AG10803 (cell line): ENCODE measurements around the gene KCNH5.

Experiments used
- DNase-seq: peaks from one replicate; pipeline ENCODE4 v3.0.0; 2010; ENCODE audit warnings: low read depth
- H3K4me3 ChIP-seq: 2 replicates; pipeline ENCODE4 v1.5.1; 2011; ENCODE audit warnings: mild to moderate bottlenecking, low read length, control low read depth
- CTCF ChIP-seq: conservative IDR thresholded peaks from 2 replicates; pipeline ENCODE4 v1.5.1; 2011; ENCODE audit warnings: mild to moderate bottlenecking, low read length, control low read depth, inconsistent platforms

KCNH5 gene

DNA sequence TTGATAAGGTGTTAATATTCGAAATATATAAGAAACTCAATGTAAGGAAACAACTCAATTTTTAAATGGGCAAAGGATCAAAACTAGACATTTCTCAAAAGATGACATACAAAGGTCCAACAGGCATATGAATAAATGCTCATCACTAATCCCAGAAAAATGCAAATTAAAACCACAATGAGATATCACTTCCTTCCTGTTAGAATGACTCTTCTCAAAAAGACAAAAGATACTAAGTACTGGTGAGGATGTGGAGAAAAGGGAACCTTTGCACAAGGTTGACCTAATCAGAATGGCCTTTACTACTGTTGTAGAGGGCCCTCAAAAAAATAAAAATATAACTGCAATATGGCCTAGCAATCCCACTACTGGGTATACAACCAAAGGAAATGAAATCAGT is 383.4 kb downstream of the KCNH5 start:
- no peak for TF ChIP-seq CTCF
- no peak overlapping the region for H3K4me3 ChIP-seq
- no peak for DNase-seq

DNA sequence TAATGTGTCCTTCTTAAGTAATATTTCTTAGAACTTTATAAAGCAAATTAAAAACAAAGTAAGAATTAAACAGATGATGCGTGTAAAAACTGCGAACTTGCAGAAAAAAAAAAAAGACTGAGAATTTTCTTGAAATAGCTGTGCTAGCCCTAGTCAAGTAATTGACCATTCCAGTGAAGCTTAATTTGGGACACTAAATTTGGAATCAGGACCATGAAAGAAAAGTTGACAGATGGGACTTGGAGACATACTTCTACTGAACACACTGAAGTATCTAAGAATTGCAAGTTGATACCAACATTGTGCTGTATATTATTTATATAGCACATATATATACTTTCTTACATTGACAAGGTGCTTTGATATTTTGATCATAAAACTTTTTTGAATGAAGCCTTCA is 386.6 kb downstream of the KCNH5 start:
- no peak for TF ChIP-seq CTCF
- DNase-seq = no peak
- H3K4me3 ChIP-seq = no peak overlapping the region

DNA sequence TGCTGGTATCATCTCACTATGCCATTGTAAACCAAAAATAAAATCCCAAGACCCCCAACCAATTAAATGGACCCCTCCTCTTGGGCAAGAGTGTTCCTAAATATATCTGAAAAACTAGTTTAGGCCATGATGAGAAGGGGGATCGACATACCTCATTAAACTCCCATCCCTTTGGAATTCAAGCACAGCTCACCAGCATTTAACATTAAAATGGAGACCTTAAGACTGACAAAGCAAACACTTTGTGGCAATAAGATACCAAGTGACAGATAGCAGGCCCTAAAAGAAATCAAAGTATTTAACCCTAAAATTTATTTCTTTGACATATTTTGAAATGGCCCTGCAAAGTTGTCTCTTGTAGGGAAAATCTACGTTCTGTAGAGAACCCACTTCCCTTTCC is 387.9 kb downstream of the KCNH5 start:
- no peak for TF ChIP-seq CTCF
- DNase-seq = no peak
- H3K4me3 ChIP-seq = no peak overlapping the region

GRCh38 chr14:62655166-62655565 is 390.1 kb downstream of the KCNH5 start:
- TF ChIP-seq CTCF = no peak
- DNase-seq = no peak

DNA sequence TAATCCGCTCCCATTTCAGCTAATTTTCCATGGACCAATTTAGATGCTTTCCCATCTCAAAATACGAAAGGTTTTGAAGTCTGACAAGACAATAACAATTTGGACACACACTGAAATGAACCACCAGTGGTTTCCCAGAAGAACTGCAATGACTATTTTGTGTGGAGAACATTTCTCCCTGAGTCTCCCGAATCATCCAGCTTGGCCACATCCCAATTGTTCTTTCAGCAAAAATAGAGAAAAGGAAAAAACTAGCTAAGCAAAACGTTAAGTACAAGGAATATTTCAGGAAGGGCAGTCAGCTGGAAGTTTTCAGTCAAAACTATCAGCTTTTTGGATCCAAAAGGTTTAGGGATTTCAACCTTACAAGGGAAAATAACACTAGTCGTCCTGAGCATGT is 390.6 kb downstream of the KCNH5 start:
- DNase-seq = no peak
- H3K4me3 ChIP-seq = no peak overlapping the region
- TF ChIP-seq CTCF = no peak

More at GRCh38 chr14:62655166-62655565, 390.1 kb downstream of the KCNH5 start:
- H3K4me3 ChIP-seq = no peak overlapping the region
